ENCODE data around the gene GPR37. TPM values are rescaled to one million over a fixed set of nuclear protein-coding genes. Genes with fewer than 3 reads are reported as not detected.

Gene GPR37
- total RNA-seq, 6 experiments from 2014 or later, result not detected

DNA sequence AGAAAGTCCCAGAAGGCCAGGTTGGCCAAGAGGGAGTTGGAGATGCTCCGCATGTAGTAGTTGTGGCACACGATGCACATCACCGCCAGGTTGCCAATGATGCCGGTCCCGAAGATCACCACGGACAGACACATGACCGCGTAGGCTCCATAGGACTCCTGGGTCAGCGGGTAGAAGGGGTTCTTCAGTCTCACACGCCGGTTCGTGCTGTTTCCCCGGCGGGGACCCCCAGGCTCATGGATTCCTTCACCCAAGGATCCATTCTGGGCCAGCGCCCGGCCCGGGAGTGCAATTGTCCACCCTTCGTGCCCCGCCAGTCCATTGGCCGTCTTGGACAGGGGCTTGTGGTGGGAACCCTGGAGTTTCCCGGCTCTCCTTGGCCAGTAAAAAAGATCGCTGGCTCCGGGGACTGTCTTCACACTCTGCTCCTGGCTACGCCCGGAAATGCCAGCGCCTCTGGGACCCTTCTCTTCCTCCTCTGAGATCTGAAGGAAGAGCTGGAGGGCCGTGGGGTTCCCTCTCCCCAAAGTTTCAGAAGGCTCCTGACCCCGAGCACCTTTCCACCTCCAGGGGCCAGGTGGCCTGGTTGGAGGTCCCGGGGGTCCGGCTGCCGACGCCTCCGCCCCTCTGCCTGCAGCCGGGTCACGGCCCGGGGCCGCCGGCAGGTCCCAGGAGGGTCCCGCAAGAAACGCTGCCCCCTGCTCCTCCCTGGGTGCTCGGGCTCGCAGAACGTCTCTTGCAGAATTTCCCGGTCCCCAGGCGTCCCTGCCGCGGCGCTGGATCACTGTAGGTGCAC is 1.3 kb downstream of the GPR37 start:
- Mint-ChIP-seq H3K36me3 (ENCODE audit: low read depth) (no peaks in the 10 kb centered on the region), H3K4me1 (ENCODE audit: low read depth) (no peaks in the 10 kb centered on the region), H3K27ac (no peak overlapping the region), H3K9me3 (peaks cover 7% of the 10 kb centered on the region; the same call in 1 of the 2 replicates), H3K27me3 (ENCODE audit: insufficient read depth) (peaks cover 10% of the 10 kb centered on the region), H3K4me3 (no peak overlapping the region)
- TF ChIP-seq CTCF (IDR thresholded peaks at IDR 0.05), result no peak
- no peak for DNase-seq

DNA sequence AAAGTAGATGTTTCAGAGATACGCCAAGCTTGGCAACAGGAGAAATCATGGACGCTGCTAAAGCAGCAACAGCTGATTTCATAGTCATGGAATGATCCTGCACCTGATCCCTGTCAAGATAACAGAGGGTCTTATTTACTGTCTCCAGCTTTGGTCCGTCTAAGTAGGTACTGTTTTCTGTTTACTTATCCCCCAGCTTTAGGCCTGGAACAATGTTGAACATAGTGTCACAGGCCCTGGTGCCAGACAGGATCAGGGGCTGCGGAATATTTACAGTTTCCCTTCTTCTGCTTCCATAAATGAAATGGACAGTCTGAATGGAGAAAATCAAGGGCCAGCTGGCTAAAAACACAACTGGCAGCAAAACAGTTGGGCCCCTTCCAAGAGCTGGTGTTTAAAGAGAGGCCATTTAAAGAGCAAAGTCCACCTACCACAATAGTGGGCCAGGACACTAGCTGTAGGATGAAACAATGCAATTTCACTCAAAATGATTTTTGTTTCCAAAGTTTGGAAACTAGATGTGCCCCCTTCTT is 2.9 kb downstream of the GPR37 start:
- Mint-ChIP-seq H3K4me1 (ENCODE audit: low read depth) (no peaks in the 10 kb centered on the region), H3K9me3 (peaks cover 7% of the 10 kb centered on the region; the same call in 1 of the 2 replicates), H3K27ac (no peak overlapping the region), H3K36me3 (ENCODE audit: low read depth) (no peaks in the 10 kb centered on the region), H3K4me3 (no peak overlapping the region), H3K27me3 (ENCODE audit: insufficient read depth) (peaks cover 10% of the 10 kb centered on the region)
- no peak for TF ChIP-seq CTCF (IDR thresholded peaks at IDR 0.05)
- no peak for DNase-seq

DNA sequence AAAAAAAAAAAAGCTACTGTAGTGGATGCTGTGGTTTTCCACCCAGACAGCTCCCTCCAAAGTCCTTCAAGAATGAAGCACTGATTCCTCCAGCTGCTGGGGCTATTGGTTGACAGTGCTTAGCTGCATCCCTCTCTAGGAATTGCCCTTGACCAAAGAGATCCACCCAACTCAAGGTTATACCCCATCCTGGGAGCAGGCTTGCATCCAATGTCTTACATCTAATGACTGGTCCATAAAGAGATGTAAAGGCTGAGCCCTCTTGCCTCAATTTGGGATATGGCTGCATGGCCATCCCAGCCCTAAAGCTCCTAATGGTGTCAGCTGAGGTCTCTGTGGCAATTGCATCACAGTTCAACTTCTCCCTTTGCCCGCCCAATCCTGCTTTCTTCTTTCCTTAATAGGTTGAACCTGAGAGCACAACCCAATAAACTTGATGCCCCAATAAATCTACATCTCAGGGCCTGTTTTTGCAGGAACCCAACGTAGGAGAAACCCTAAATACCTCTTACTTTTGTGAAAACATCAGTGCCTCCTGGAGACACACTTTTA is 4.4 kb downstream of the GPR37 start:
- Mint-ChIP-seq H3K27me3 (ENCODE audit: insufficient read depth) (peaks cover 10% of the 10 kb centered on the region), H3K4me1 (ENCODE audit: low read depth) (no peaks in the 10 kb centered on the region), H3K9me3 (peaks cover 7% of the 10 kb centered on the region; the same call in 1 of the 2 replicates), H3K4me3 (no peak overlapping the region), H3K27ac (no peak overlapping the region), H3K36me3 (ENCODE audit: low read depth) (no peaks in the 10 kb centered on the region)
- no peak for DNase-seq
- no peak for TF ChIP-seq CTCF (IDR thresholded peaks at IDR 0.05)

GRCh38 chr7:124758327-124758726 is 7.3 kb downstream of the GPR37 start:
- H3K4me1 Mint-ChIP-seq (ENCODE audit: low read depth), result no peaks in the 10 kb centered on the region
- no peak overlapping the region for H3K27ac Mint-ChIP-seq
- no peak for TF ChIP-seq CTCF (IDR thresholded peaks at IDR 0.05)
- H3K27me3 Mint-ChIP-seq (ENCODE audit: insufficient read depth), result peaks cover 2% of the 10 kb centered on the region
- no peaks in the 10 kb centered on the region for H3K36me3 Mint-ChIP-seq (ENCODE audit: low read depth)
- no peak overlapping the region for H3K4me3 Mint-ChIP-seq
- no peak for DNase-seq
- no peaks in the 10 kb centered on the region for H3K9me3 Mint-ChIP-seq

- peaks cover 3% of the 10 kb centered on the region; the same call in 1 of the 2 replicates for H3K9me3 Mint-ChIP-seq
- H3K27ac Mint-ChIP-seq, result no peak overlapping the region
- no peak for DNase-seq
- H3K4me3 Mint-ChIP-seq, result no peak overlapping the region
- no peaks in the 10 kb centered on the region for H3K4me1 Mint-ChIP-seq (ENCODE audit: low read depth)
- no peak for TF ChIP-seq CTCF (IDR thresholded peaks at IDR 0.05)
- no peaks in the 10 kb centered on the region for H3K36me3 Mint-ChIP-seq (ENCODE audit: low read depth)
- no peaks in the 10 kb centered on the region for H3K27me3 Mint-ChIP-seq (ENCODE audit: insufficient read depth)
Measured at GRCh38 chr7:124754576-124755268, 10.9 kb downstream of the GPR37 start.
